Measurements from ENCODE around the gene PIGZ. TPM values are rescaled to one million over a fixed set of nuclear protein-coding genes. Genes with fewer than 3 reads are reported as not detected.

Gene PIGZ
- total RNA-seq, 1 donor from 2014 or later, result 9.5 TPM

GRCh38 chr3:197003461-197004385, 35.1 kb upstream of the PIGZ start:
- TF ChIP-seq, protein P1, sequence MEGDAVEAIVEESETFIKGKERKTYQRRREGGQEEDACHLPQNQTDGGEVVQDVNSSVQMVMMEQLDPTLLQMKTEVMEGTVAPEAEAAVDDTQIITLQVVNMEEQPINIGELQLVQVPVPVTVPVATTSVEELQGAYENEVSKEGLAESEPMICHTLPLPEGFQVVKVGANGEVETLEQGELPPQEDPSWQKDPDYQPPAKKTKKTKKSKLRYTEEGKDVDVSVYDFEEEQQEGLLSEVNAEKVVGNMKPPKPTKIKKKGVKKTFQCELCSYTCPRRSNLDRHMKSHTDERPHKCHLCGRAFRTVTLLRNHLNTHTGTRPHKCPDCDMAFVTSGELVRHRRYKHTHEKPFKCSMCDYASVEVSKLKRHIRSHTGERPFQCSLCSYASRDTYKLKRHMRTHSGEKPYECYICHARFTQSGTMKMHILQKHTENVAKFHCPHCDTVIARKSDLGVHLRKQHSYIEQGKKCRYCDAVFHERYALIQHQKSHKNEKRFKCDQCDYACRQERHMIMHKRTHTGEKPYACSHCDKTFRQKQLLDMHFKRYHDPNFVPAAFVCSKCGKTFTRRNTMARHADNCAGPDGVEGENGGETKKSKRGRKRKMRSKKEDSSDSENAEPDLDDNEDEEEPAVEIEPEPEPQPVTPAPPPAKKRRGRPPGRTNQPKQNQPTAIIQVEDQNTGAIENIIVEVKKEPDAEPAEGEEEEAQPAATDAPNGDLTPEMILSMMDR (IDR thresholded peaks at IDR 0.05), result no peak
- peaks cover 2% of the 10 kb centered on the region for H3K36me3 Mint-ChIP-seq (ENCODE audit: unreplicated experiment)
- no peak for DNase-seq (ENCODE audit: extremely low spot score, unreplicated experiment)
- H3K9me3 Mint-ChIP-seq (ENCODE audit: unreplicated experiment), result no peaks in the 10 kb centered on the region
- H3K4me3 Mint-ChIP-seq (ENCODE audit: unreplicated experiment), result peak overlapping the region; percentile 78
- no peaks in the 10 kb centered on the region for H3K27me3 Mint-ChIP-seq (ENCODE audit: unreplicated experiment)
- H3K4me1 Mint-ChIP-seq (ENCODE audit: unreplicated experiment), result peaks cover 6% of the 10 kb centered on the region
- peak overlapping the region; percentile 75 for H3K27ac Mint-ChIP-seq (ENCODE audit: unreplicated experiment)

GRCh38 chr3:197002701-197003454, 34.2 kb upstream of the PIGZ start:
- no peak overlapping the region for H3K4me3 Mint-ChIP-seq (ENCODE audit: unreplicated experiment)
- peak; percentile 93 for DNase-seq (ENCODE audit: extremely low spot score, unreplicated experiment)
- H3K9me3 Mint-ChIP-seq (ENCODE audit: unreplicated experiment), result no peaks in the 10 kb centered on the region
- no peaks in the 10 kb centered on the region for H3K27me3 Mint-ChIP-seq (ENCODE audit: unreplicated experiment)
- peaks cover 2% of the 10 kb centered on the region for H3K36me3 Mint-ChIP-seq (ENCODE audit: unreplicated experiment)
- H3K27ac Mint-ChIP-seq (ENCODE audit: unreplicated experiment), result no peak overlapping the region
- H3K4me1 Mint-ChIP-seq (ENCODE audit: unreplicated experiment), result peaks cover 6% of the 10 kb centered on the region
- TF ChIP-seq, protein P1 (IDR thresholded peaks at IDR 0.05), result peak; percentile 80

- no peak overlapping the region for H3K27ac Mint-ChIP-seq (ENCODE audit: unreplicated experiment)
- H3K4me3 Mint-ChIP-seq (ENCODE audit: unreplicated experiment), result peak overlapping the region; percentile 65
- no peaks in the 10 kb centered on the region for H3K9me3 Mint-ChIP-seq (ENCODE audit: unreplicated experiment)
- no peaks in the 10 kb centered on the region for H3K27me3 Mint-ChIP-seq (ENCODE audit: unreplicated experiment)
- H3K36me3 Mint-ChIP-seq (ENCODE audit: unreplicated experiment), result peaks cover 2% of the 10 kb centered on the region
- TF ChIP-seq, protein P1 (IDR thresholded peaks at IDR 0.05), result no peak
- DNase-seq (ENCODE audit: extremely low spot score, unreplicated experiment), result no peak
- peaks cover 6% of the 10 kb centered on the region for H3K4me1 Mint-ChIP-seq (ENCODE audit: unreplicated experiment)
Measured at GRCh38 chr3:197001972-197002700, 33.5 kb upstream of the PIGZ start.

DNA sequence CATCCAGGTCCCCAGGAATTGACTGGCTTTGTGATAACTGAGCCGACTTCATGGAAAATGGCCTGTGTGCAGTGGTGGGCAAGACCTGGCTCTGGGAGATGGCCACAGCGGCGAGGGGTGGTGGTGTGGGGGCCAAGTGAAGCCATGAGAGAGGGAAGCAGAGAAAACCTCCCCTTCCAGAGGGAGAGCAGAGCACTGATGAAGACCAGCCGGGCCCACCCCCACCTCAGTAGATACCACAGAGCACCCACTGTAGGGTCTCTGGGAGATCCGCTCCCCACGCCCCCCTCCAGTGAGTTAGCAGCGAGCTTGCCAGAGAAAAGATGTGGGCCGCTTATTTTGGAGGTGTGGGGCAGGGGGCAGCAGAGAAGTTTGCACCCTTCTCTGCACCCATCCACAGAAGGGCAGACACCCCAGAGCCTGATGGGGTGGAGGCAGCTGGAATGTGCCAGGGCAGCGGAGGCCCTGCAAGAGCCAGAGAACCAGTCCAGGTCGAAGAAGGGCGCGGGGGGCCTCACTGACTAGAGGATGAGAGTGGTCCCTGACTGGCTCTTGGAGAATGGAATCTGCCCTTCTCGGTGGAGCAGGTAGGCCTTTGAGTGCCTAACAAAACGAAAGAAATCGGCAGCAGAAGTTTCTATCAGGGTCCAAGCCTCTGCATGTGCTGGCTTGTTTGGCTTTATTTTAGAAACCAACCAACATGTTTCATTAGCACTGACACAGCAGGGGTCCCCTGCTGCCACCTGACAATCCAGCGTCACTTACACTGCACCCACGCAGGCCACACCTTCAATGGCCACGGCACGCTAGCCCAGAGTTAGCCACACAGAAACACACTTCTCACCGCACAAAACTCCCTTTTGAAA, 32.7 kb upstream of the PIGZ start:
- H3K36me3 Mint-ChIP-seq (ENCODE audit: unreplicated experiment), result peaks cover 2% of the 10 kb centered on the region
- H3K4me1 Mint-ChIP-seq (ENCODE audit: unreplicated experiment), result peaks cover 6% of the 10 kb centered on the region
- TF ChIP-seq, protein P1 (IDR thresholded peaks at IDR 0.05), result no peak
- DNase-seq (ENCODE audit: extremely low spot score, unreplicated experiment), result no peak
- H3K27me3 Mint-ChIP-seq (ENCODE audit: unreplicated experiment), result no peaks in the 10 kb centered on the region
- H3K9me3 Mint-ChIP-seq (ENCODE audit: unreplicated experiment), result no peaks in the 10 kb centered on the region
- peak overlapping the region; percentile 65 for H3K4me3 Mint-ChIP-seq (ENCODE audit: unreplicated experiment)
- H3K27ac Mint-ChIP-seq (ENCODE audit: unreplicated experiment), result no peak overlapping the region

Measured in osteocyte (in vitro differentiated cells).